GM18951 (cell line): ENCODE data around the gene ANKRD13B.

Experiments
- POLR2A ChIP-seq: IDR thresholded peaks from 4 replicates; pipeline ENCODE4 v1.6.1; 2011; ENCODE audit warnings: mild to moderate bottlenecking; ENCODE audit not compliant: insufficient read length, insufficient read depth; ENCODE audit errors: extremely low read depth
- in situ Hi-C: fragments of 300-500 bp; cut with MboI; formaldehyde crosslinking; loops from one replicate; pipeline ENCODE4 v1.12.0; 2022; ENCODE audit warnings: low sequenced_read_pairs, mixed read lengths, inconsistent platforms; ENCODE audit not compliant: unreplicated experiment

The ANKRD13B gene

GRCh38 chr17:29607557-29608195, 14.7 kb downstream of the ANKRD13B start:
- TF ChIP-seq POLR2A: no peak
- in situ Hi-C loops: no loop called here

DNA sequence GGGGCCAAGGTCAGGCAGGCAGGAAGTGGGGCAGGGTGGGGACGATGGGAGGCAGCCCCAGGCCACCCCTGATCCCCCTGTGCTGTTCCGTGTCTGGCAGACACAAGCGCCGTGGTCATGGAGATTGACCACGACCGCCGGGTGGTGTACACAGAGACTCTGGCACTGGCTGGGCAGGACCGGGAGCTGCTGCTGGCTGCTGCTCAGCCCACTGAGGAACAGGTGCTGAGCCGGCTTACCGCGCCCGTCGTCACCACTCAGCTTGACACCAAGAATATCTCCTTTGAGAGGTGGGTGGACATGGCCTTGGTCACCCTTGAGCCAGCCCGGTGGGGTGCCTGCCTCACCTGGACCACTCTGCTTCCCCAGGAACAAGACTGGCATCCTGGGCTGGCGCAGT, 16.1 kb downstream of the ANKRD13B start:
- TF ChIP-seq POLR2A: no peak
- in situ Hi-C loops: no loop called here

DNA sequence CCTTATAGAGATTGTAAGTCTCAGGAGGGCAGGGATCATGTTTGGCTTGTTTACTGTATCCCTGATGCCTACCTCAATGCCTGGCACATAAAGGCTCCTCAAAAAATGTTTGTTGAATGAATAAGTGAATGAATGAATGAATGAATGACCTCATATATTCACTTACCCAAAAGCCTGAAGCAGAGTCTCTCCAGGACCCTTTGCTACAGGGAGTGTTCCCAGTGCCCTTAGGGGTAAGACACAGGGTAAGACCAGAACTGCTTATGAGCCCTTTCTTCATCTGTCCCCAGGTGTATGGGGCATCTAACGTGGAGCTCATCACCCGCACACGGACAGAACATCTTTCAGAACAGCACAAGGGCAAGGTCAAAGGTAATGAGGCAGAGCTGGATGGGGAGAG, 17.5 kb downstream of the ANKRD13B start:
- no peak for TF ChIP-seq POLR2A
- in situ Hi-C loops: no loop called here

DNA sequence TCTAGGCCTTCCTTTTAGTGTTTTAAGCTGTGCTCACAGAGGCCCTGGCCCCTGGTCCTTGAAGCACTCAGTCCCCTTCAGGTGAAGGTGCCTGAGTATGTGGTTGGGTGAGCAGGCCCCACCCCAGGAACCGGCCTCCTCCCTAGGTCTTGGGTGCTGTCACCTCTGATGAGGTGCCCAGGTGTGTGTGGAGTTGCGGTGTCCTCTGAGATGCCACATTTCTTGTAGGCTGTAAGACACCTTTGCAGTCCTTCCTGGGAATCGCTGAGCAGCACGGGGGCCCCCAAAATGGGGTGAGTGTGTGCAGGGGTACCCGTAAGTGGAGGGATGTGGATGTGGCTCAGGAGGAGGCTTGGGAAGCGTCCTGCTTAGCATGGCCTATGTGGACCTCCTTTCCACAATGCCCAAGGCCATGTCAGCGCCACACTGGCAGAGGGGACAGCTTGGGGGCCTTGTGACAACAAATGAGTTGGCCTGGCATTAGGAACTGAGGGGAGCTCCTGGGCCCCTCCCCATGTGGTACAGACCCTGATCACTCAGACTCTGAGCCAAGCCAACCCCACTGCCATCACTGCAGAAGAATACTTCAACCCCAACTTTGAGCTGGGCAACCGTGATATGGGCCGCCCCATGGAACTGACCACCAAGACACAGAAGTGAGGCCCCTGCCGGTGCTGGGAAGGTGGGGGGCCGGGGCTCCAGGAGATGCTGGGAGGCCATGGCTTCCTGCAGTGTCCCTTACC, 18.6 kb downstream of the ANKRD13B start:
- in situ Hi-C loops: no loop called here
- no peak for TF ChIP-seq POLR2A

DNA sequence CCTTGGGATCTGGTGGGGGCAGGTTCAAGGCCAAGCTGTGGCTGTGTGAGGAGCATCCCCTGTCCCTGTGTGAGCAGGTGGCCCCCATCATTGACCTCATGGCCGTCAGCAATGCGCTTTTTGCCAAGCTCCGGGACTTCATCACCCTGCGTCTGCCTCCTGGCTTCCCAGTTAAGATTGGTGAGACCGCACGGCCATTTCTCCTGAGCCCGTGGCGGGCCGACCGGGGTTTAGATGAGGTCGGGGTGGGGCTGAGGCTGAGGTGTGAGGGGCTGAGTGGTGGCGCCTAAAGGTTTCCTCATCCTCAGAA, 19.1 kb downstream of the ANKRD13B start:
- TF ChIP-seq POLR2A: no peak
- in situ Hi-C loops: no loop called here

DNA sequence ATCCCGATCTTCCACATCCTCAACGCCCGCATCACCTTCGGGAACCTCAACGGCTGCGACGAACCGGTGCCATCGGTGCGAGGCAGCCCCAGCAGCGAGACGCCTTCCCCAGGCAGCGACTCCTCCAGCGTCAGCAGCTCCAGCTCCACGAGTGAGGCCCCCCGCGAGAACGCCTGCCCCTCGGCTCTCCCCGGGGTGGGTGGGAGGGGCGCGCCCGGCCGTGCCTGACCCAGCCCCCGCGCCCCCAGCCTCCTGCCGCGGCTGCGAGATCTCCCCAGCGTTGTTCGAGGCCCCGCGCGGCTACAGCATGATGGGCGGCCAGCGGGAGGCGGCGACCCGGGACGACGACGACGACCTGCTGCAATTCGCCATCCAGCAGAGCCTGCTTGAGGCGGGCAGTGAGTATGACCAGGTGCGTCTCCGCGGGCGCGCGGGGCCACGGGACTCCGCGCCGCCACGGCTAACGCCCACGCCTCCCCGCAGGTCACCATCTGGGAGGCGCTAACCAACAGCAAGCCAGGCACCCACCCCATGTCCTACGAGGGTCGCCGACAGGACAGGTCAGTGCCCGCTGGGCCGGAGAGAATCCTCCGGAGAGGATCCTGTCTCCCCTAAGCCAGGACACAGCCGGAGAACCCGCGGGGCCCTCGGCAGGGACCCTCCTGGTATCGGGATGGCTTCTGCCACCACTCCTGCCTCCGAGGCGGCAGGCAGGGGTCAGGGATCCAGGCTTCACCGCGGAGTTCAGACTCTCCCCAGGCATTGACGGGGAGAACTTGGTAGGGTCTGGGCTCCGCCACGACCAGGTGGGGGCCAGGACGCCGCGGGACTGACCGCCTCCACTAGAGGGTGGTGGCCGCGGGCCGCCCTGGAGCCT, 19.7 kb downstream of the ANKRD13B start:
- no peak for TF ChIP-seq POLR2A
- in situ Hi-C loops: no loop called here

DNA sequence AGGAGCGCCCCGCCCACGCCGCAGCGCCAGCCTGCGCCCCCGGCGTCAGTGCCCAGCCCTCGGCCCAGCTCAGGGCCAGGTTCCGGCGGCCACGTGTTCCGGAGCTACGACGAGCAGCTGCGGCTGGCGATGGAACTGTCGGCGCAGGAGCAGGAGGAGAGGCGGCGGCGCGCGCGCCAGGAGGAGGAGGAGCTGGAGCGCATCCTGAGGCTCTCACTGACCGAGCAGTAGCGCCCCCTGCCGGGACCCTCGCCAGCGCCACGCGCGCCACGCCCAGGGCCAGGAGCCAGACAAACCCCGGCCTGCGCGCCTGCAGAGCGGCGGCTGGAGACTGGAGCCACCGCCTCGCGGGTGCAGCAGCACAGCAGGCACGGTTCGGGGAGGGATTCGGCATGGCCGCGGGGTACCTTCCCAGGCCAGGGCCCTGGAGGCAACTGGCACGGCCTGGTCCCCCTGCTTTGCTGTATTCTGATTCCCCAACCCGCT, 20.5 kb downstream of the ANKRD13B start:
- no peak for TF ChIP-seq POLR2A
- in situ Hi-C loops: no loop called here

DNA sequence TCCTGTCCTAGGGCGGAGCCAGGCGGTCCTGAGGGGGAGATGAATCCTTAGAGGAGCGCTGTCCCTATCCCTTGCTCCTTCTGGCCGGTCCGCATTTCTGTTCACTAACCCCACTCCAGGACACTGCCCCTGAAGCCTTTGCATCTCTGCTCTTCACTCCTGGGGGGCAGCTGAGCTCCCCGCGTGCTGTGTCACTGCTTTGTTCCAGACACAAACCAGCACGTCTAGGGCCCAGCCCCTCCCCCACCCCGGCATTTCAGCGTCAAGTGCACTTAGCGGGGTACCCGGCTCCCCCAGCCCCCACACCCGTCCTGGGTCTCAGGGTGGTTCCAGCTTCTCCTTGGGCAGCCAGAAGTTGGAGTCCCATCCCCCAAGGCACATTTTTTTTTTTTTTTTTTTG, 20.9 kb downstream of the ANKRD13B start:
- in situ Hi-C loops: no loop called here
- TF ChIP-seq POLR2A: no peak

DNA sequence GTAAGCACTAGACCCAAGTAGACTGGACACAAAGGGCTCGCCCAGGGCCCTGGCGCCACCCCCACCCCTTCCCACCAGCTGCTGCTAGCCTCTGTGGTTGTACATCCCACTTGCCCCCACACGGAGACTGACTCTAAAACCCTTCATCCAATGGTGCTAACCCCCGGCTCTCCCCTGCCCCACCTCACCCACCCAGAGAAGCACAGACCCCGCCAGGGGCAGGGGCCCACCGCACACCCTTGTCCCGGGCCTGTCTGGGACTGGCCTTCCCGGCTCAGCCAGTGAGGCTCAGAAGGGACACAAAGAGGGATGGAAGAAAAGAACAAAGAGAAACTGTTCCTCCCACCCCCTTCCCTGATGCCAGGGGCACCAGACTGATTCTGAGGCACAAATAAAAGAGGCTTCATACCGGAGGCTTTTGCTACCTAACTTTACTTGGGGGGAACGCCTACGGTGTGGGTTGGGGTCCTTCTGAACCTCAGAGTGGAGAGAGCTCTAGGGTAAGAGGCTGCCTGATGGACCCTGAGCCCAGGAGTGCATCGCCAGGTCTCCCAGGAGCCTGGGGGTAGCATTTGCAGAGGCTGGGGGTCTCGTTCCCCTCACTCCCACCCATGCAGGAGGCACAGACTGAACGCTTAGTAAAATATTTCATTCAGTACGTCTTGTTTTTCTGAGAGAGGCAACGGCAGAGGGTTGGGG, 21.6 kb downstream of the ANKRD13B start:
- in situ Hi-C loops: no loop called here
- no peak for TF ChIP-seq POLR2A

DNA sequence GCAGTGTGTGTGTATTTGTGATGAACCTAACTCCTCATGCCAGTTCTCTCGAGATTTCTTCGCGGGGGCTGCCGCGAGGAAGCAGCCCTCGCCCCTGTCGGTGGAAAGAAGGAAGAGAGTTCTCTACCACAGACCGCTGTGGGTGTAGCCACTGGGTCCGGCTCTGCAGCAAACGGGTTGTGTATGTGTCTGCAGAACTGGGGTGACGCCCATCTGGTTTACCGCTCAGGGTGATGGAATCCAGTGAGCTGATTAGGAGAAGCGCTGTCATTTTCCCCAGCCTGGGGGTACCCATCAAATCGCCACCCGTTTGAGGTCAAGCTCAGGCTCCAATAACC, 22.1 kb downstream of the ANKRD13B start:
- in situ Hi-C loops: no loop called here
- TF ChIP-seq POLR2A: no peak

DNA sequence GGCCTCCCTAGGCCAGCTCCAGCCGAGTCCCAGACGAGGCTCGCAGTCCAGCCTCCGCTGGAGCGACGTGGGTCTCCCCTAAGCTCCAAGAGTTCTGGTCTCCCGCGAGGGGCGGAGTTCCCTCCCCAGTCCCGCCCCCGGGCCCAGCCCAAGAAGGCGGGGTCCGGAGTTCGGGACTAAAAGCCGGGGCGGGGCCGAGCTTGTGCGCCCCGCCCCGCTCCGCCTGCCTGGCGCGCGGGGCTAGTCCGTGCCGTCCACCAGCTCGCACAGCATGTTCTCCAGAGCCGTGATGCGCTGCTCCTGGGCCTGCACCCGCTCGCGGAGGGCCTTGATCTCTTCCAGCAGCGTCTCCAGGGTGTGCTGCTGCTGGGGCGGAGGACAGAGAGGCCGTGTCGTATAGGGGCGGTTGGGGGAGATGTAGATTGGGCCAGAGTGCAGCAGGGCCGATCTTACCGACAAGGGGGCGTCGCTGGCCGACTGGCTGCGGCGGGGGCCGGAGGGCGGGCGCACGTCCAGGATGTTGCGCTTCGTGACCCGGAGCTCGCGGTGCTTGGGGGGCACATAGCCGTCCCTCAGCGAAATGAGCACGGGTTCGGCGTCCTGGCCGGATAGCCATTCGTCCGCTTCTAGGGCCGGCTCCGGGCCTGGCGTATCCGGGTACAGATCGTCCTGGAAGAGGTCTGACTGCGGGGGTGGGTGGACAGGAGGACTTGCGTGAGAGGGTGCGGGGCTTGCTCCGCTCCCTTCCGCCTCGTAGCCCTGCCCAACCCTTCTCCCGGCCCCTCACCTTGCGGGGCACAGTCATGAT, 22.8 kb downstream of the ANKRD13B start:
- no peak for TF ChIP-seq POLR2A

GRCh38 chr17:29616300-29617048, 23.5 kb downstream of the ANKRD13B start:
- in situ Hi-C loops: no loop called here
- no peak for TF ChIP-seq POLR2A

More for the DNA sequence above, 22.8 kb downstream of the ANKRD13B start:
- in situ Hi-C loops: no loop called here
